Ovary (tissue), 9 donors: ENCODE data around the gene GMPPB. TPM values are rescaled to one million over a fixed set of nuclear protein-coding genes. Genes with fewer than 3 reads are reported as not detected.

Experiments used
- DNase-seq, 5 donors: peaks; one replicate each; pipeline ENCODE4 v3.0.0-alpha.2; 2019 to 2020
- H3K27ac ChIP-seq, 2 donors: fragments of 200-600 bp; one replicate each; pipeline versions ENCODE4 v1.5.1 to v1.8.0; 2019 to 2022
- H3K27me3 ChIP-seq: fragments of 200-600 bp; one replicate; pipeline ENCODE4 v1.8.0; 2022
- H3K36me3 ChIP-seq: fragments of 200-600 bp; sonication (generic); one replicate; pipeline ENCODE4 v1.5.1; 2019
- H3K4me1 ChIP-seq: one replicate; pipeline ENCODE4 v1.8.1; 2013; ENCODE audit warnings: mild to moderate bottlenecking, moderate library complexity; ENCODE audit not compliant: insufficient read depth
- H3K4me3 ChIP-seq: fragments of 200-600 bp; sonication (generic); one replicate; pipeline ENCODE4 v1.5.1; 2017
- H3K9me3 ChIP-seq, 2 donors: fragments of 200-600 bp in 1 of 2; sonication (generic) in 1 of 2; one replicate each; pipeline versions ENCODE4 v1.5.1 to v1.8.1; 2013 to 2019; ENCODE audit warnings: mild to moderate bottlenecking in 1 of 2, moderate library complexity in 1 of 2
- CTCF ChIP-seq, 3 donors: fragments of 450-650 bp in 2 of 3; fragments of 200-600 bp in 1 of 3; IDR thresholded peaks; one replicate each; pipeline versions ENCODE4 v1.5.1 to v1.8.0; 2016 to 2022; ENCODE audit warnings: antibody characterized with exemption in 3 of 3, mild to moderate bottlenecking in 1 of 3
- EP300 ChIP-seq: sonication (generic); formaldehyde crosslinking; IDR thresholded peaks from one replicate; pipeline ENCODE4 v1.6.1; 2017; ENCODE audit warnings: antibody characterized with exemption
- POLR2A ChIP-seq: fragments of 450-650 bp; IDR thresholded peaks from one replicate; pipeline ENCODE4 v1.6.1; 2017; ENCODE audit warnings: antibody characterized with exemption, mild to moderate bottlenecking, moderate library complexity
- WGBS, 3 donors: extraction: QIAGEN DNeasy Blood & Tissue Kit in 1 of 3; methylation state at CpG; one replicate each; pipeline versions ENCODE4 v1.1.5 to v1.1.7; 2013 to 2017; 5-methylcytosine and 5-hydroxymethylcytosine counted together
- intact Hi-C, 4 donors: fragments of 100-400 bp; cut with DNase I; formaldehyde crosslinking; loops; one replicate each; pipeline versions ENCODE4 v1.11.0 to v1.15.1; 2022 to 2023
- polyA plus RNA-seq, 2 donors: library from polyadenylated mRNA; stranded (reverse); fragments of 200-250 nt in 1 of 2; fragments of 350-450 nt in 1 of 2; fragmentation: Illumina TruSeq in 1 of 2; extraction: RNeasy Lipid Tissue Mini Kit (QIAGEN cat#74804) in 1 of 2; gene quantifications; one replicate each; pipeline ENCODE4 v1.2.3, GENCODE V29; 2013 to 2014
- total RNA-seq, 7 donors: library from RNA; depleted of rRNA in 2 of 7; stranded (reverse); fragments of >200 nt in 2 of 7; fragmentation: NEBNext Ultra II Directional in 3 of 7; extraction: Animal tissue kit (Norgen Biotek cat#: 25700) in 3 of 7; gene quantifications; one replicate each; pipeline versions ENCODE4 v1.1.0 to v1.2.4, GENCODE V29; 2016 to 2023
- donor health status: DM: no; HTN: no; CAD: no; lungs with moderate emphysema.
- donor health status: DM: no; HTN: no; CAD: no.
- donor health status: Bipolar disorder and iron deficiency.
- donor health status: DM: yes; HTN: yes; CAD: no.
- donor health status: DM: no; HTN: no; CAD: no.
- donor health status: DM: yes; HTN: yes; CAD: no.

The GMPPB gene
- total and polyA plus RNA-seq, 9 donors = 4.7 to 38.5 (median 25.7) TPM

- no peaks in the 10 kb centered on the region for H3K27me3 ChIP-seq
- no peak for TF ChIP-seq EP300
- TF ChIP-seq CTCF (IDR thresholded peaks at IDR 0.05) = peak; percentile 36 to 50 (median 43)
- DNase-seq = peak in 4 of 5 donors; percentile 41 to 69 (median 60)
- no peaks in the 10 kb centered on the region for H3K4me1 ChIP-seq
- H3K36me3 ChIP-seq = no peaks in the 10 kb centered on the region
- H3K4me3 ChIP-seq = no peak overlapping the region
- no peak overlapping the region for H3K27ac ChIP-seq
- intact Hi-C loops = loop anchor here in 1 of 4 donors (10.0 kb wide), 1 partner anchor 201 kb away; the partner anchor contains the start of gene MST1R
- H3K9me3 ChIP-seq = no peaks in the 10 kb centered on the region
- WGBS, 3 donors = 55 to 61% (median 59%) methylated on average over 14 of the region's 14 CpGs
Measured at GRCh38 chr3:49703443-49703927, 20.3 kb downstream of the GMPPB start.

GRCh38 chr3:49702672-49703071 is 21.1 kb downstream of the GMPPB start:
- 91 to 94% (median 92%) methylated on average over 11 of the region's 11 CpGs for WGBS, 3 donors
- Histone ChIP-seq H3K27me3 (no peaks in the 10 kb centered on the region), H3K36me3 (no peaks in the 10 kb centered on the region), H3K27ac (no peak overlapping the region), H3K9me3 (no peaks in the 10 kb centered on the region), H3K4me1 (no peaks in the 10 kb centered on the region), H3K4me3 (no peak overlapping the region)
- DNase-seq = no peak
- no peak for TF ChIP-seq EP300
- TF ChIP-seq POLR2A = no peak
- TF ChIP-seq CTCF (IDR thresholded peaks at IDR 0.05) = no peak
- intact Hi-C loops = loop anchor here in 1 of 4 donors (10.0 kb wide), 1 partner anchor 202 kb away; the partner anchor contains the start of gene MST1R

- no peaks in the 10 kb centered on the region for H3K27me3 ChIP-seq
- 77 to 81% (median 81%) methylated on average over 20 to 21 of the region's 21 CpGs for WGBS, 3 donors
- intact Hi-C loops = loop anchor here in 1 of 4 donors (10.0 kb wide), 1 partner anchor 203 kb away; the partner anchor contains the start of gene MST1R
- no peaks in the 10 kb centered on the region for H3K36me3 ChIP-seq
- TF ChIP-seq EP300 (no peak), CTCF (IDR thresholded peaks at IDR 0.05) (no peak), POLR2A (no peak)
- no peaks in the 10 kb centered on the region for H3K4me1 ChIP-seq
- H3K27ac ChIP-seq = no peak overlapping the region
- no peaks in the 10 kb centered on the region for H3K9me3 ChIP-seq
- DNase-seq = no peak
- no peak overlapping the region for H3K4me3 ChIP-seq
Measured at GRCh38 chr3:49701388-49702077, 22.2 kb downstream of the GMPPB start.

- WGBS, 3 donors = 69 to 79% (median 74%) methylated on average over 13 of the region's 13 CpGs
- H3K36me3 ChIP-seq = no peaks in the 10 kb centered on the region
- intact Hi-C loops = loop anchor here in 1 of 4 donors (10.0 kb wide), 1 partner anchor 204 kb away; the partner anchor contains the start of gene MST1R
Measured at GRCh38 chr3:49700453-49701128, 23.2 kb downstream of the GMPPB start.

More at GRCh38 chr3:49700453-49701128, 23.2 kb downstream of the GMPPB start:
- Histone ChIP-seq H3K9me3 (no peaks in the 10 kb centered on the region), H3K4me1 (no peaks in the 10 kb centered on the region), H3K4me3 (no peak overlapping the region), H3K27me3 (no peaks in the 10 kb centered on the region), H3K27ac (no peak overlapping the region)
- no peak for TF ChIP-seq POLR2A
- TF ChIP-seq CTCF (IDR thresholded peaks at IDR 0.05) = no peak
- TF ChIP-seq EP300 = no peak
- DNase-seq = no peak
